ENCODE data around the gene KIAA0040.

DNA sequence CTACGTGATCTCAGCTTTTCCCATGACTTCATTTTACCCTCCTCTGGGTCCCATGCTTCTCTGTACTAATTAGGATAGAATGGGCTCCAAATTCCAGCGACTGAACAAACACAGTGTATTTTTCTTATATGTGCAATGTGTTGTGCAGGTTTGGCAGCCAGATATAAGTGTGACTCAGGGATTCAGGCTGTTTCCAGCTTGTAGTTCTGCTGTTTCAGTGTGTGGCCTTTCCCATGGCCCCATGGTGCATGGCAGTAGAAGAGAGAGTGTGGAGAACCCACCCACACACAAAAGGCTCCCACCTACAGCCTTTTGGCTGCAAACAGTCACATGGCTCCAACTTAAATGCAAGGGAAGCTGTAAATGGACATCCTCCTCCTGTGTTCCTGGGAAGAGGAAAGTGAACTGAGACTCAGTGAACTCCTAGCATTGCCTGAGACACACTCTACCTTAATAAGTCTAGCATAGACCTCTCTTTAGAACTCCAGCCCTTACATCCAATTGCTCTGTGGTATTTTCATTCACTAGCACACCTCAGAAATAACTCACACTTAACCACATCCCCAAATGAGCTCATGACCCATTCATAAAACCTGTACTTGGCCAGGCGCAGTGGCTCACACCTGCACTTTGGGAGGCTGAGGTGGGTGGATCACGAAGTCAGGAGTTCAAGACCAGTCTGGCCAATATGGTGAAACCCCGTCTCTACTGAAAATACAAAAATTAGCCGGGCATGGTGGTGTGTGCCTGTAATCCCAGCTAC, 58.7 kb downstream of the KIAA0040 start:
- TF ChIP-seq CTCF (IDR thresholded peaks at IDR 0.05; ENCODE audit: low read depth, low read length, missing input control), result no peak
- TF ChIP-seq TAF1 (conservative IDR thresholded peaks at IDR 0.05), result no peak
- TF ChIP-seq YY1 (IDR thresholded peaks at IDR 0.05), result no peak
- TF ChIP-seq ATF3 (IDR thresholded peaks at IDR 0.05), result no peak
- TF ChIP-seq RAD21 (IDR thresholded peaks at IDR 0.05), result no peak
- no peak for TF ChIP-seq NR2F2 (IDR thresholded peaks at IDR 0.05)
- no peak for TF ChIP-seq JUND (IDR thresholded peaks at IDR 0.05)
- no peak for TF ChIP-seq SP1 (IDR thresholded peaks at IDR 0.05)
- no peak for TF ChIP-seq REST (IDR thresholded peaks at IDR 0.05)
- no peak for TF ChIP-seq ZBTB33 (IDR thresholded peaks at IDR 0.05)
- TF ChIP-seq, protein P1, sequence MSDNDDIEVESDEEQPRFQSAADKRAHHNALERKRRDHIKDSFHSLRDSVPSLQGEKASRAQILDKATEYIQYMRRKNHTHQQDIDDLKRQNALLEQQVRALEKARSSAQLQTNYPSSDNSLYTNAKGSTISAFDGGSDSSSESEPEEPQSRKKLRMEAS (IDR thresholded peaks at IDR 0.05), result no peak
- no peak for TF ChIP-seq EGR1 (IDR thresholded peaks at IDR 0.05; ENCODE audit: low read depth in 2 of 2)
- TF ChIP-seq RXRA (IDR thresholded peaks at IDR 0.05), result no peak
- no peak for TF ChIP-seq GABPA (IDR thresholded peaks at IDR 0.05 in 1 of 2, conservative IDR thresholded peaks at IDR 0.05 in 1 of 2)
